Vagina (tissue), 2 donors: Measurements from ENCODE around the gene SRCIN1.

Source experiments
- CTCF ChIP-seq, 3 experiments: fragments of 450-650 bp in 2 of 3; fragments of 200-600 bp in 1 of 3; sonication (generic) in 1 of 3; IDR thresholded peaks; one replicate each; pipeline ENCODE4 v1.5.1; 2017 to 2019; ENCODE audit warnings: antibody characterized with exemption in 3 of 3, mild to moderate bottlenecking in 2 of 3, moderate library complexity in 2 of 3
- POLR2A ChIP-seq, 2 donors: fragments of 450-650 bp; IDR thresholded peaks; one replicate each; pipeline ENCODE4 v1.6.1; 2017; ENCODE audit warnings: antibody characterized with exemption in 2 of 2, mild to moderate bottlenecking in 2 of 2, moderate library complexity in 2 of 2
- POLR2AphosphoS5 ChIP-seq, 2 donors: sonication (generic); formaldehyde crosslinking; IDR thresholded peaks; one replicate each; pipeline ENCODE4 v1.9.0; 2017; ENCODE audit warnings: antibody characterized with exemption in 2 of 2, mild to moderate bottlenecking in 2 of 2, low read depth in 1 of 2; ENCODE audit not compliant: insufficient read depth in 1 of 2

GRCh38 chr17:38565853-38566665 lies 39.7 kb downstream of the SRCIN1 start:
- TF ChIP-seq POLR2A (IDR thresholded peaks at IDR 0.05), result no peak
- no peak for TF ChIP-seq POLR2AphosphoS5 (IDR thresholded peaks at IDR 0.05; ENCODE audit: insufficient read depth in 1 of 2, low read depth in 1 of 2)
- no peak for TF ChIP-seq CTCF (IDR thresholded peaks at IDR 0.05)
